ENCODE data around the gene HMOX1. TPM values are rescaled to one million over a fixed set of nuclear protein-coding genes. Genes with fewer than 3 reads are reported as not detected.
A peak's percentile ranks its signal among the peaks of the same experiment; 100 is the strongest.

The HMOX1 gene
- total RNA-seq, 3 donors from 2014 or later (not counting 1 experiment from before 2014, with no cell fraction given), result 7.5 to 61.6 (median 15.9) TPM

DNA sequence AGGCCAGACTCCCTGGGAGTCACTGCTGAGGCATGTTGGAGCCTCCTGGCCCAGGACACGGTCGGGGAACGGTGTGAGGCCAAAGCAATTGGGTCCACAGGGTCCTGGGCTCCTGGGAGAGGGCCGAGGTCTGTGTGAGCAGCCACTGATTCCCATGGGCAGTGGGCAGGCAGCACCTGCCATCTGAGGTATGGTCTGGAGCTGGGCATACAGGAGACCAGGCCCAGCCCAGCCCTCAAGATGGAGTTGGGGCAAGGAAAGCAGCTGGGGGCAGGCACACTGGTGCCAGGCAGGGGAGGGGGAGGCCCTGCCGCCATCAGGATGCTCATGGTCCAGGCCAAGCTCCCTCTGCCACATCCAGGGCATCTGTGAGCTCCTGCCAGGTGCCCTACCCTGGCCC is 32.2 kb upstream of the HMOX1 start:
- Mint-ChIP-seq H3K9me3 (no peaks in the 10 kb centered on the region), H3K27ac (no peak overlapping the region), H3K4me1 (peaks cover 16 to 27% of the 10 kb centered on the region in 2 donors)

DNA sequence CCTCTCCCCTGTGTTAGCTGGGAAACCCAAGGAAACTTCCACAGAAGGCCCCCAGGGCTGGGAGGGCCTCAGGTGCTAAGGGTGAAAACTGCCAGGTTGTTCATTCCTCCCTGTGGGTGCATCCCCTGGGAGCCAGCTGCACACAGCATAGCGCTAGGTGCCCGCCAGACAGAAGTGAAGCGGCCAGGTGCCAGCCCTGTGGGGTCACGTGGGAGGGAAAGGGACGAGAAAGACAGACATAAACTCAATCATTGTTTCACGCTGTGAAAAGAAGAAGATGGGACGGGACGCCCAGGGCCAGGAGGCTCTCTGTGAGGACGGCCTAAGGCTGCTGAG is 31.6 kb upstream of the HMOX1 start:
- peaks cover 6% of the 10 kb centered on the region for H3K36me3 ChIP-seq (ENCODE audit: control insufficient read depth, insufficient read depth, low read length)
- TF ChIP-seq, protein P1, sequence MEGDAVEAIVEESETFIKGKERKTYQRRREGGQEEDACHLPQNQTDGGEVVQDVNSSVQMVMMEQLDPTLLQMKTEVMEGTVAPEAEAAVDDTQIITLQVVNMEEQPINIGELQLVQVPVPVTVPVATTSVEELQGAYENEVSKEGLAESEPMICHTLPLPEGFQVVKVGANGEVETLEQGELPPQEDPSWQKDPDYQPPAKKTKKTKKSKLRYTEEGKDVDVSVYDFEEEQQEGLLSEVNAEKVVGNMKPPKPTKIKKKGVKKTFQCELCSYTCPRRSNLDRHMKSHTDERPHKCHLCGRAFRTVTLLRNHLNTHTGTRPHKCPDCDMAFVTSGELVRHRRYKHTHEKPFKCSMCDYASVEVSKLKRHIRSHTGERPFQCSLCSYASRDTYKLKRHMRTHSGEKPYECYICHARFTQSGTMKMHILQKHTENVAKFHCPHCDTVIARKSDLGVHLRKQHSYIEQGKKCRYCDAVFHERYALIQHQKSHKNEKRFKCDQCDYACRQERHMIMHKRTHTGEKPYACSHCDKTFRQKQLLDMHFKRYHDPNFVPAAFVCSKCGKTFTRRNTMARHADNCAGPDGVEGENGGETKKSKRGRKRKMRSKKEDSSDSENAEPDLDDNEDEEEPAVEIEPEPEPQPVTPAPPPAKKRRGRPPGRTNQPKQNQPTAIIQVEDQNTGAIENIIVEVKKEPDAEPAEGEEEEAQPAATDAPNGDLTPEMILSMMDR (IDR thresholded peaks at IDR 0.05), result no peak
- H3K4me1 ChIP-seq (ENCODE audit: control insufficient read depth, insufficient read depth, low read length), result peaks cover 36% of the 10 kb centered on the region
- DNase-seq (no peak), ATAC-seq (no peak)
- 78% methylated on average over 9 of the region's 9 CpGs for WGBS (ENCODE audit: insufficient coverage)
- no peaks in the 10 kb centered on the region for H3K36me3 Mint-ChIP-seq
- H3K9me3 Mint-ChIP-seq, result no peaks in the 10 kb centered on the region
- no peaks in the 10 kb centered on the region for H3K9me3 ChIP-seq (ENCODE audit: control insufficient read depth, insufficient read depth, low read length)
- no peak overlapping the region for H3K4me3 ChIP-seq (ENCODE audit: low read length)
- H3K27ac Mint-ChIP-seq, result peak overlapping the region in 1 of 2 donors; percentile 72
- H3K4me1 Mint-ChIP-seq, result peaks cover 16 to 27% of the 10 kb centered on the region in 2 donors
- peaks cover 0 to 7% of the 10 kb centered on the region in 2 donors for H3K27me3 Mint-ChIP-seq (ENCODE audit: low read depth in 2 of 2)
- intact Hi-C loops (cut with micrococcal nuclease), result no loop called here
- H3K4me3 Mint-ChIP-seq, result peak overlapping the region; percentile 9
- H3K27me3 ChIP-seq (ENCODE audit: control insufficient read depth, insufficient read depth, low read length), result peaks cover 3% of the 10 kb centered on the region
- H3K27ac ChIP-seq (ENCODE audit: low read length), result no peak overlapping the region

More for the DNA sequence above, 32.2 kb upstream of the HMOX1 start:
- Mint-ChIP-seq H3K36me3 (no peaks in the 10 kb centered on the region), H3K27me3 (ENCODE audit: low read depth in 2 of 2) (peaks cover 0 to 7% of the 10 kb centered on the region in 2 donors), H3K4me3 (no peak overlapping the region)
- ATAC-seq (no peak), DNase-seq (no peak)
- no peak overlapping the region for H3K27ac ChIP-seq (ENCODE audit: low read length)
- peaks cover 3% of the 10 kb centered on the region for H3K27me3 ChIP-seq (ENCODE audit: control insufficient read depth, insufficient read depth, low read length)
- WGBS (ENCODE audit: insufficient coverage), result 93% methylated on average over 5 of the region's 5 CpGs
- TF ChIP-seq, protein P1 (IDR thresholded peaks at IDR 0.05), result no peak
- intact Hi-C loops (cut with micrococcal nuclease), result no loop called here
- H3K4me3 ChIP-seq (ENCODE audit: low read length), result no peak overlapping the region
- H3K4me1 ChIP-seq (ENCODE audit: control insufficient read depth, insufficient read depth, low read length), result peaks cover 34% of the 10 kb centered on the region
- peaks cover 9% of the 10 kb centered on the region for H3K36me3 ChIP-seq (ENCODE audit: control insufficient read depth, insufficient read depth, low read length)
- H3K9me3 ChIP-seq (ENCODE audit: control insufficient read depth, insufficient read depth, low read length), result no peaks in the 10 kb centered on the region

DNA sequence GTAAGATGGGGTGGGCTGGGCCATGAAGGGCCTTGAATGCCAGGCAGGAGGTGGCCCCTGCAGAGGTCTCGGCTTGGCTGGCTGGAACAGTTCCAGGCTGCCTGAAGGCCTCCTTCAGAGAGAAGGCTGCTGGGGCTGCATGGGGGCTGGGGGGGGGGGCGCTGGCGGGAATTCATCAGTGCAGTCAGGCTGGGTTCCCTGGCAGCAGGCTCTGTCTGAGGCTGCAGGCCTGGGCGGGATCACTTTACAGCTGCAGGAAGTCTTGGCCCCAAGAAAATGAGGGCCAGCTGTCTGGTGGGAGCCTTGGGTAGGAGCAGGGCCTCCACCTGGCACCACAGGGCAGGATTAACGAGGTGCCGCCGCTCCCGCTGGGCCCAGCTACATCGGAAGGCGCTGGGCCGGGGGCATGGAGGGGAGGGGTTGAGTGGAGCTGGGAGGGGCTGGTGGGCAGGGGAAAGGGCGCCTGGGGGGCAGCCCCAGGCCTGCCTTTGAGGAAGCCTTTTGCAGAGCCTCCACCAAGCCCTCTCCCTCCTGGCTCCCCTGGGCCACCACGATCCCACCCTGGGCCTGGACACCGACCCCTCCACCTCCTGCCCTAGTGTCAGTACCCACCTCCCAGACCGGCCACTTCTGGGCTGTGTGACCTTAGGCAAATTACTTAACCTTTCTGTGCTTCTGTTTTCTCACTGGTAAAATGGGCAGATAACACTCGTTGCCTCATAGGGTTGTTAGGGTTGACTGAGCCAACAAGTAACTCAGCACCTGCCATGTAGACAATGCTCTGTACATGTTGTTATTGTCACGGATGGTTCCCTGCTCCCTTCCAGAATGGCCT is 31.0 kb upstream of the HMOX1 start:
- no peaks in the 10 kb centered on the region for H3K36me3 Mint-ChIP-seq
- H3K4me3 Mint-ChIP-seq, result no peak overlapping the region
- H3K4me3 ChIP-seq (ENCODE audit: low read length), result no peak overlapping the region
- no peaks in the 10 kb centered on the region for H3K9me3 ChIP-seq (ENCODE audit: control insufficient read depth, insufficient read depth, low read length)
- DNase-seq (peak in 1 of 2 donors; percentile 34), ATAC-seq (no peak)
- peaks cover 3% of the 10 kb centered on the region for H3K27me3 ChIP-seq (ENCODE audit: control insufficient read depth, insufficient read depth, low read length)
- peaks cover 16 to 27% of the 10 kb centered on the region in 2 donors for H3K4me1 Mint-ChIP-seq
- intact Hi-C loops (cut with micrococcal nuclease), result loop anchor here (1.0 to 10.0 kb wide), 5 partner anchors 62 to 774 kb away; no protein-coding TSS in a partner anchor
- H3K36me3 ChIP-seq (ENCODE audit: control insufficient read depth, insufficient read depth, low read length), result peaks cover 6% of the 10 kb centered on the region
- H3K4me1 ChIP-seq (ENCODE audit: control insufficient read depth, insufficient read depth, low read length), result peaks cover 36% of the 10 kb centered on the region
- no peaks in the 10 kb centered on the region for H3K9me3 Mint-ChIP-seq
- TF ChIP-seq, protein P1 (IDR thresholded peaks at IDR 0.05), result no peak
- H3K27ac Mint-ChIP-seq, result peak overlapping the region in 1 of 2 donors; percentile 72
- H3K27ac ChIP-seq (ENCODE audit: low read length), result no peak overlapping the region
- WGBS (ENCODE audit: insufficient coverage), result 60% methylated on average over 16 of the region's 17 CpGs
- H3K27me3 Mint-ChIP-seq (ENCODE audit: low read depth in 2 of 2), result peaks cover 0 to 7% of the 10 kb centered on the region in 2 donors
